Transverse colon (tissue), 4 donors: Measurements from ENCODE around the gene KCNJ10.

ENCODE experiments used
- POLR2AphosphoS5 ChIP-seq, 3 donors: sonication (generic); formaldehyde crosslinking; IDR thresholded peaks; one replicate each; pipeline ENCODE4 v1.6.1; 2016; ENCODE audit warnings: antibody characterized with exemption in 3 of 3
- TF ChIP-seq, protein P1 (sequence below), 5 experiments: fragments of 200-600 bp in 3 of 5; fragments of 450-650 bp in 2 of 5; sonication (generic) in 3 of 5; IDR thresholded peaks; 1 replicate in 2 of 5; 2 replicates in 3 of 5; pipeline ENCODE4 v1.5.1; 2016 to 2017; ENCODE audit warnings: antibody characterized with exemption in 5 of 5, inconsistent platforms in 3 of 5, mild to moderate bottlenecking in 2 of 5, moderate library complexity in 1 of 5

- TF ChIP-seq, protein P1, sequence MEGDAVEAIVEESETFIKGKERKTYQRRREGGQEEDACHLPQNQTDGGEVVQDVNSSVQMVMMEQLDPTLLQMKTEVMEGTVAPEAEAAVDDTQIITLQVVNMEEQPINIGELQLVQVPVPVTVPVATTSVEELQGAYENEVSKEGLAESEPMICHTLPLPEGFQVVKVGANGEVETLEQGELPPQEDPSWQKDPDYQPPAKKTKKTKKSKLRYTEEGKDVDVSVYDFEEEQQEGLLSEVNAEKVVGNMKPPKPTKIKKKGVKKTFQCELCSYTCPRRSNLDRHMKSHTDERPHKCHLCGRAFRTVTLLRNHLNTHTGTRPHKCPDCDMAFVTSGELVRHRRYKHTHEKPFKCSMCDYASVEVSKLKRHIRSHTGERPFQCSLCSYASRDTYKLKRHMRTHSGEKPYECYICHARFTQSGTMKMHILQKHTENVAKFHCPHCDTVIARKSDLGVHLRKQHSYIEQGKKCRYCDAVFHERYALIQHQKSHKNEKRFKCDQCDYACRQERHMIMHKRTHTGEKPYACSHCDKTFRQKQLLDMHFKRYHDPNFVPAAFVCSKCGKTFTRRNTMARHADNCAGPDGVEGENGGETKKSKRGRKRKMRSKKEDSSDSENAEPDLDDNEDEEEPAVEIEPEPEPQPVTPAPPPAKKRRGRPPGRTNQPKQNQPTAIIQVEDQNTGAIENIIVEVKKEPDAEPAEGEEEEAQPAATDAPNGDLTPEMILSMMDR (IDR thresholded peaks at IDR 0.05) = no peak
- no peak for TF ChIP-seq POLR2AphosphoS5 (IDR thresholded peaks at IDR 0.05)
Observed at GRCh38 chr1:159994896-159995295, 75.1 kb downstream of the KCNJ10 start.
